Tibial nerve (tissue), 4 donors: ENCODE results near the gene FDX1. TPM values are rescaled to one million over a fixed set of nuclear protein-coding genes. Genes with fewer than 3 reads are reported as not detected.
A peak's percentile ranks its signal among the peaks of the same experiment; 100 is the strongest.

Experiments used
- DNase-seq, 2 donors: peaks; one replicate each; pipeline ENCODE4 v3.0.0-alpha.2; 2019; ENCODE audit warnings: low spot score in 2 of 2
- H3K27ac ChIP-seq, 4 donors: fragments of 200-600 bp; sonication (generic) in 3 of 4; one replicate each; pipeline ENCODE4 v1.5.1; 2017 to 2019; ENCODE audit warnings: mild to moderate bottlenecking in 1 of 4
- H3K27me3 ChIP-seq, 2 donors: fragments of 200-600 bp; sonication (generic) in 1 of 2; one replicate each; pipeline versions ENCODE4 v1.5.1 to v1.6.0; 2017 to 2019
- H3K36me3 ChIP-seq, 3 donors: fragments of 200-600 bp; sonication (generic); one replicate each; pipeline ENCODE4 v1.5.1; 2018 to 2019
- H3K4me1 ChIP-seq, 4 donors: fragments of 200-600 bp; sonication (generic) in 3 of 4; one replicate each; pipeline ENCODE4 v1.5.1; 2017 to 2019
- H3K4me3 ChIP-seq, 4 donors: fragments of 200-600 bp; sonication (generic) in 3 of 4; one replicate each; pipeline ENCODE4 v1.5.1; 2017 to 2019; ENCODE audit warnings: mild to moderate bottlenecking in 1 of 4, moderate library complexity in 1 of 4
- H3K9me3 ChIP-seq, 4 donors: fragments of 200-600 bp; sonication (generic) in 3 of 4; one replicate each; pipeline ENCODE4 v1.5.1; 2017 to 2019
- CTCF ChIP-seq, 5 experiments: fragments of 200-600 bp in 3 of 5; fragments of 450-650 bp in 2 of 5; sonication (generic) in 3 of 5; IDR thresholded peaks; one replicate each; pipeline ENCODE4 v1.5.1; 2016 to 2019; ENCODE audit warnings: antibody characterized with exemption in 5 of 5, mild to moderate bottlenecking in 3 of 5, moderate library complexity in 2 of 5
- EP300 ChIP-seq, 2 donors: sonication (generic); formaldehyde crosslinking; IDR thresholded peaks; one replicate each; pipeline ENCODE4 v1.6.1; 2017; ENCODE audit warnings: antibody characterized with exemption in 2 of 2, mild to moderate bottlenecking in 1 of 2
- POLR2A ChIP-seq, 2 donors: fragments of 450-650 bp; IDR thresholded peaks; one replicate each; pipeline ENCODE4 v1.6.1; 2017; ENCODE audit warnings: antibody characterized with exemption in 2 of 2, mild to moderate bottlenecking in 2 of 2, moderate library complexity in 2 of 2
- WGBS, 2 donors: methylation state at CpG; one replicate each; pipeline ENCODE4 v1.1.5; 2018; 5-methylcytosine and 5-hydroxymethylcytosine counted together
- total RNA-seq, 4 donors: library from RNA; depleted of rRNA; stranded (reverse); fragments of >200 nt; gene quantifications; one replicate each; pipeline ENCODE4 v1.1.0, GENCODE V29; 2016

FDX1 gene
- total RNA-seq, 4 donors from 2014 or later, result 13.9 to 19.9 (median 16.6) TPM

DNA sequence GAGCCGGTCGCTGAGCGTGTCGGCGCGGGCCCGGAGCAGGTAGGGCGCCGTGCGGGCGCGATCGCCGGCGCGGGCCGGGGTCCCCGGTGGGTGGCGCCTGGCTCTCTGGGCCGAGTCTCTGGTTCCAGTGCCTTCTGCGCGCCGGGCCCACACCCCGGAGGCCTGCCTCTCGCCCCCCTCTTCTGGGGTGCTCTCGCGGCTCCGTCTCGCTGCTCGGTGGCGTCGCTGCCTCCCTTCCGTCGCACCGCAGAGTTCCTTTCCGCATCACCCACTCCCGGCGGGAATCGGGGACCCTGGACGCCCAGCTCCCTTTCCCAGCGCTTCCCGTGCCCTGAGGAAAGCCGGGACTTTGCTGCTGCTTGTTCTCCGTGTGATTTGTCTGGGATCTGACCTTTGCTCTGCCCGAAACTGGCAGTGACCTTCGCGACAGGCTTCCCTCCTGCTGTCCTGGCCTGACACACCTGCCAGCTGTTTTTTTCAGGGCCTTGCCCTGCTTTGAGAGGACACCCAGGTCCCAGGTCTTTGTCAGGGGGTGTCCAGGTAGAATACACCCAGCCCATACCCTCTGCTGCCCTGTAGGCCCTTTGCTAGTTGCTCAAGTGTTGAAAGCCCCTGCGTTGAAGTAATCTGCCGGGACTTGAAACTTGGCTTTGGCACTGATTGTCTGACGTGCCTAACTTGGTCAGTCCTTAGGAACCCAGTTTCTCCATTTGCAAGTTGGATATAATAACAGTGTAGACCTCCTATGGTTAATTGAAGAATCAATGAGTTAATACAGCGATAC lies 711 bp downstream of the FDX1 start:
- Histone ChIP-seq H3K4me1 (peaks cover 3 to 43% (median 18%) of the 10 kb centered on the region in 4 donors), H3K27ac (peak overlapping the region; percentile 90 to 97 (median 94)), H3K4me3 (peak overlapping the region; percentile 76 to 89 (median 82)), H3K27me3 (no peaks in the 10 kb centered on the region), H3K9me3 (no peaks in the 10 kb centered on the region), H3K36me3 (no peaks in the 10 kb centered on the region)
- no peak for DNase-seq
- TF ChIP-seq POLR2A (IDR thresholded peaks at IDR 0.05) (no peak), CTCF (IDR thresholded peaks at IDR 0.05) (peak in 3 of 5 experiments; percentile 2 to 55 (median 49))
- WGBS, 2 donors, result 1 to 2% methylated on average over 14 to 20 of the region's 51 CpGs

DNA sequence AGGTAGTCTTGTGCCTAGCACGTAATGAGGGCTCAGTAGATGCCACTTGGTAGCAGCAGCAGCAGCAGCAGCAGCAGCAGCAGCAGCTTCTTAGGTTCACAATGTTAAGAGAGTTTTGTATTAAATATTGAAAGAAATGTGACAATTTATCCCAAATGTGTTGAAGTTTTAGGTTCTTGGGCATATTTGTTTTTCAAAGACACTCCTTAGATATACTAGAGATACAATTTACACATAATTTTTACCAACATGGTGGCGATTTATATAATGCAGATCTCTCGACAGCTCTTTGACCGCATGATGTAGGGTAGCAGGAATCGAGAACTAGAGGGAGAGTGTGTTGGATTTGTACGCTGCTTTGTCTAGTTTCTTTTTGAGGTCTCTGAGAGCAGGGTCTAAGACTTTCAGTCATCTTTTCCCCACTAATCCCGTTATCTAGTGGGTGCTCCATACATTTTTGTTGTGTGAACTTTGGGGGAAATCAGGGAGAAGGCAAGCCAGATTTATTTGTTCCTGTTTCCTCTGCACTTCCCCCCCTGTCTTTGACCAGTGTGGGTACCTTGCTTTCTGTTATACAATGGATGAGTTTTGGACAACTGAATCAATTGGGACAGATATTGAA lies 1.4 kb downstream of the FDX1 start:
- WGBS, 2 donors, result 10 to 13% methylated on average over 7 of the region's 7 CpGs

GRCh38 chr11:110431674-110432073 lies 1.9 kb downstream of the FDX1 start:
- 60 to 65% methylated on average over 4 of the region's 4 CpGs for WGBS, 2 donors
- no peaks in the 10 kb centered on the region for H3K9me3 ChIP-seq
- H3K36me3 ChIP-seq, result no peaks in the 10 kb centered on the region
- no peak for TF ChIP-seq CTCF (IDR thresholded peaks at IDR 0.05)
- TF ChIP-seq POLR2A (IDR thresholded peaks at IDR 0.05), result no peak
- TF ChIP-seq EP300 (IDR thresholded peaks at IDR 0.05), result no peak
- peaks cover 3 to 53% (median 18%) of the 10 kb centered on the region in 4 donors for H3K4me1 ChIP-seq
- H3K27ac ChIP-seq, result peak overlapping the region in 3 of 4 donors; percentile 93 to 97 (median 94)
- no peak for DNase-seq
- H3K27me3 ChIP-seq, result no peaks in the 10 kb centered on the region
- peak overlapping the region in 3 of 4 donors; percentile 76 to 89 (median 79) for H3K4me3 ChIP-seq

More for the DNA sequence above, 1.4 kb downstream of the FDX1 start:
- Histone ChIP-seq H3K9me3 (no peaks in the 10 kb centered on the region), H3K36me3 (no peaks in the 10 kb centered on the region), H3K4me1 (peaks cover 3 to 49% (median 18%) of the 10 kb centered on the region in 4 donors), H3K4me3 (peak overlapping the region; percentile 76 to 89 (median 82)), H3K27me3 (no peaks in the 10 kb centered on the region), H3K27ac (peak overlapping the region; percentile 90 to 97 (median 94))
- TF ChIP-seq POLR2A (IDR thresholded peaks at IDR 0.05), result no peak
- no peak for TF ChIP-seq EP300 (IDR thresholded peaks at IDR 0.05)
- DNase-seq, result no peak

GRCh38 chr11:110432713-110433392 lies 3.1 kb downstream of the FDX1 start:
- TF ChIP-seq EP300 (IDR thresholded peaks at IDR 0.05) (no peak), CTCF (IDR thresholded peaks at IDR 0.05) (peak in 1 of 5 experiments; percentile 9), POLR2A (IDR thresholded peaks at IDR 0.05) (no peak)
- peaks cover 3 to 56% (median 18%) of the 10 kb centered on the region in 4 donors for H3K4me1 ChIP-seq
- WGBS, 2 donors, result 74 to 78% methylated on average over 7 of the region's 7 CpGs

More at GRCh38 chr11:110432713-110433392, 3.1 kb downstream of the FDX1 start:
- Histone ChIP-seq H3K36me3 (peaks cover 0 to 11% (median 0%) of the 10 kb centered on the region in 3 donors), H3K27ac (peak overlapping the region in 2 of 4 donors; percentile 49 to 67), H3K4me3 (no peak overlapping the region), H3K27me3 (no peaks in the 10 kb centered on the region), H3K9me3 (no peaks in the 10 kb centered on the region)
- DNase-seq, result no peak
